Natural killer cell (primary cell): ENCODE data around the gene CD163. TPM values are rescaled to one million over a fixed set of nuclear protein-coding genes. Genes with fewer than 3 reads are reported as not detected.
A peak's percentile ranks its signal among the peaks of the same experiment; 100 is the strongest.

Experiments used
- ATAC-seq, 3 donors: fragments of 150-1000 bp in 2 of 3; fragments of 200-7000 bp in 1 of 3; cut with Tn5 transposase; 1 replicate in 1 of 3; 2 replicates in 2 of 3; pipeline ENCODE4 v1.10.0; 2021; ENCODE audit warnings: mild to moderate bottlenecking in 2 of 3, moderate library complexity in 2 of 3
- DNase-seq, 2 donors: peaks; one replicate each; pipeline versions ENCODE4 v3.0.0 to v3.0.0-alpha.2; 2013 to 2021; ENCODE audit warnings: mixed read lengths in 1 of 2
- H3K27ac ChIP-seq: one replicate; pipeline ENCODE4 v1.5.1; 2013; ENCODE audit warnings: mild to moderate bottlenecking, low read length
- H3K27me3 ChIP-seq: one replicate; pipeline ENCODE4 v1.6.1; 2013; ENCODE audit warnings: low read length; ENCODE audit not compliant: control insufficient read depth, insufficient read depth
- H3K36me3 ChIP-seq: one replicate; pipeline ENCODE4 v1.6.1; 2013; ENCODE audit warnings: low read length; ENCODE audit not compliant: control insufficient read depth, insufficient read depth
- H3K4me1 ChIP-seq: one replicate; pipeline ENCODE4 v1.6.1; 2013; ENCODE audit warnings: low read length; ENCODE audit not compliant: control insufficient read depth, insufficient read depth
- H3K4me3 ChIP-seq: one replicate; pipeline ENCODE4 v1.5.1; 2013; ENCODE audit warnings: low read length
- H3K9me3 ChIP-seq: one replicate; pipeline ENCODE4 v1.6.1; 2013; ENCODE audit warnings: low read length; ENCODE audit not compliant: control insufficient read depth, insufficient read depth
- H3K27ac Mint-ChIP-seq, 2 donors: one replicate each; pipeline ENCODE4 v1.8.0; 2022; ENCODE audit warnings: mild to moderate bottlenecking in 2 of 2, mixed read lengths in 2 of 2, moderate library complexity in 1 of 2
- H3K27me3 Mint-ChIP-seq, 2 donors: one replicate each; pipeline ENCODE4 v1.8.0; 2022; ENCODE audit warnings: low read depth in 2 of 2, mixed read lengths in 2 of 2
- H3K36me3 Mint-ChIP-seq: one replicate; pipeline ENCODE4 v1.8.0; 2022; ENCODE audit warnings: mixed read lengths
- H3K4me1 Mint-ChIP-seq, 2 donors: one replicate each; pipeline ENCODE4 v1.8.0; 2022; ENCODE audit warnings: mixed read lengths in 2 of 2
- H3K4me3 Mint-ChIP-seq: one replicate; pipeline ENCODE4 v1.8.0; 2022; ENCODE audit warnings: mild to moderate bottlenecking, moderate library complexity, mixed read lengths
- H3K9me3 Mint-ChIP-seq, 2 donors: one replicate each; pipeline ENCODE4 v1.8.0; 2022; ENCODE audit warnings: mixed read lengths in 2 of 2
- WGBS: methylation state at CpG from one replicate; pipeline ENCODE4 v1.1.7; 2013; ENCODE audit warnings: missing lambda C conversion rate; ENCODE audit not compliant: insufficient coverage; 5-methylcytosine and 5-hydroxymethylcytosine counted together
- intact Hi-C: fragments of 100-400 bp; cut with micrococcal nuclease; formaldehyde crosslinking; loops from one replicate; pipeline ENCODE4 v1.14.2; 2022
- total RNA-seq, 4 donors: library from RNA; stranded (reverse); fragments of 120-200 nt in 1 of 4; gene quantifications; one replicate each; pipeline versions ENCODE4 v1.2.3 to v1.2.4, GENCODE V29; 2013 to 2022
- TF ChIP-seq, protein P1 (sequence below): fragments of 200-600 bp; IDR thresholded peaks from one replicate; pipeline ENCODE4 v1.8.0; 2022; ENCODE audit warnings: antibody characterized with exemption

Gene CD163
- total RNA-seq, 3 donors from 2014 or later (not counting 1 experiment from before 2014, with no cell fraction given), result 0.45 to 2.9 (median 2.1) TPM

DNA sequence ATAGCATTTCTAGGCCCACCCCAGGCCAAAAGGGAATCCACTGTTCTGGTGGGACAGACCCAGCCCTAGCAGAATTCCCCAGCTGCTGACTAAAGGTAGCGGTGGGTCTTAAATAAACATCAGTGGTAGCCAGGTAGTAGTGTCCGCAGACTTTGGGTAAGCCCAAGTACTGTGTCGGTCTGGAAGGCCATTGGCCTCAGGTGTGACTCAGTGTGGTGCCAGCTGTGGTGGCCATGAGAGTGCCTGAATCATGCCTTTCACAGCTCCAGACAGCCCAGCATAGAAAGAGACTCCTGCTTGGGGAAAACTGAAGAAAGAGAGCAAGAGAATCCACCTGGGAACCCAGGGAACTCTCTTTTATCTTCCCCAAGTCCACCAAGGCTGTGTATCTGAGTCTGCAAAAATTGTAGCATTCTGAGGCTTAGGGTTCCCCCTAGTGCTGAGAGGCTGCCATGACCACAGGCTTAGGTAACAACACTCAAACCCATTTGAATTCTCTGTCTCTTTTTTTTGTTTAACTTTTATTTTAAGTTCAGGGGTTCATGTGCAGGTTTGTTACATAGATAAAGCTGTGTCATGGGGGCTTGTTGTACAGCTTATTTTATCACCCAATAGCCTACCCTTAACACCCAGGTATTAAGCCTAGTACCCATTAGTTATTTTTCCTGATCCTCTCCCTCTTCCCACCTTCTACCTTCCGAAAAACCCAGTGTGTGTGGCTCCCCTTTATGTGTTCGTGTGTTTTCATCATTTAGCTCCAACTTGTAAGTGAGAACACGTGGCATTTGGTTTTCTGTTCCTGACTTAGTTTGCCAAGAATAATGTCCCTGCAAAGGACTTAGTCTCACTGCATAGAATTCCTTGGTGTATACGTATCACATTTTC, 43.0 kb downstream of the CD163 start:
- H3K4me1 ChIP-seq, result no peaks in the 10 kb centered on the region
- TF ChIP-seq, protein P1, sequence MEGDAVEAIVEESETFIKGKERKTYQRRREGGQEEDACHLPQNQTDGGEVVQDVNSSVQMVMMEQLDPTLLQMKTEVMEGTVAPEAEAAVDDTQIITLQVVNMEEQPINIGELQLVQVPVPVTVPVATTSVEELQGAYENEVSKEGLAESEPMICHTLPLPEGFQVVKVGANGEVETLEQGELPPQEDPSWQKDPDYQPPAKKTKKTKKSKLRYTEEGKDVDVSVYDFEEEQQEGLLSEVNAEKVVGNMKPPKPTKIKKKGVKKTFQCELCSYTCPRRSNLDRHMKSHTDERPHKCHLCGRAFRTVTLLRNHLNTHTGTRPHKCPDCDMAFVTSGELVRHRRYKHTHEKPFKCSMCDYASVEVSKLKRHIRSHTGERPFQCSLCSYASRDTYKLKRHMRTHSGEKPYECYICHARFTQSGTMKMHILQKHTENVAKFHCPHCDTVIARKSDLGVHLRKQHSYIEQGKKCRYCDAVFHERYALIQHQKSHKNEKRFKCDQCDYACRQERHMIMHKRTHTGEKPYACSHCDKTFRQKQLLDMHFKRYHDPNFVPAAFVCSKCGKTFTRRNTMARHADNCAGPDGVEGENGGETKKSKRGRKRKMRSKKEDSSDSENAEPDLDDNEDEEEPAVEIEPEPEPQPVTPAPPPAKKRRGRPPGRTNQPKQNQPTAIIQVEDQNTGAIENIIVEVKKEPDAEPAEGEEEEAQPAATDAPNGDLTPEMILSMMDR, result peak; percentile 76
- Mint-ChIP-seq H3K27ac (no peak overlapping the region), H3K36me3 (no peaks in the 10 kb centered on the region), H3K4me3 (no peak overlapping the region), H3K9me3 (no peaks in the 10 kb centered on the region), H3K27me3 (peaks cover 5 to 21% of the 10 kb centered on the region in 2 donors), H3K4me1 (no peaks in the 10 kb centered on the region)
- peak; percentile 43 to 72 for DNase-seq
- H3K4me3 ChIP-seq, result no peak overlapping the region
- peaks cover 4% of the 10 kb centered on the region for H3K27me3 ChIP-seq
- peak; percentile 77 to 83 (median 80) for ATAC-seq
- no peaks in the 10 kb centered on the region for H3K9me3 ChIP-seq
- no peak overlapping the region for H3K27ac ChIP-seq
- no peaks in the 10 kb centered on the region for H3K36me3 ChIP-seq
- 76% methylated on average over 7 of the region's 7 CpGs for WGBS
- intact Hi-C loops, result loop anchor here (1.0 kb wide), 2 partner anchors 140 to 241 kb away; no protein-coding TSS in a partner anchor

DNA sequence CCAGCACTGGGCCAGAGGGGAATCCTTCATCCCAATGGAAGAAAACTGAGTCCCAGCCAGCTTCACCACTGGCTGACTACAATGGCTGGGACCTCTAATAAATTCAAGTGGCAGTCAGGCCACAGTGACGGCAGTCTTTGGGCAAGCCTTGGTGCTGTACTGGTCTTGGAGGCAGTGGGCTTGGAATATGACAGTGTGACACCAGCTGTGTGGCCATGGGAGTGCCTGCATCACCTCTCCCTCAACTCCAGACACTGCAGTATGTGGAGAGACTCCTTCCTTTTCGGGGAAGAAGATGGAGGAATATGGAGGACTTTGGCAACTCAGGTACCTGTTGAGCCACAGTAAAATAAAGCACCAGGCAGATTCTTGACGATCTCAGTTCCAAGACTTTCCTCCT, 43.6 kb downstream of the CD163 start:
- H3K36me3 Mint-ChIP-seq, result no peaks in the 10 kb centered on the region
- no peak overlapping the region for H3K27ac Mint-ChIP-seq
- H3K4me1 ChIP-seq, result no peaks in the 10 kb centered on the region
- H3K27ac ChIP-seq, result no peak overlapping the region
- H3K4me3 Mint-ChIP-seq, result no peak overlapping the region
- DNase-seq (no peak), ATAC-seq (no peak)
- H3K36me3 ChIP-seq, result no peaks in the 10 kb centered on the region
- H3K27me3 Mint-ChIP-seq, result peaks cover 4 to 17% of the 10 kb centered on the region in 2 donors
- H3K9me3 Mint-ChIP-seq, result no peaks in the 10 kb centered on the region
- TF ChIP-seq, protein P1, result no peak
- 94% methylated on average over 3 of the region's 3 CpGs for WGBS
- H3K27me3 ChIP-seq, result peaks cover 2% of the 10 kb centered on the region
- no peak overlapping the region for H3K4me3 ChIP-seq
- no peaks in the 10 kb centered on the region for H3K9me3 ChIP-seq
- H3K4me1 Mint-ChIP-seq, result no peaks in the 10 kb centered on the region
- intact Hi-C loops, result loop anchor here (1.0 kb wide), 2 partner anchors 140 to 241 kb away; no protein-coding TSS in a partner anchor

DNA sequence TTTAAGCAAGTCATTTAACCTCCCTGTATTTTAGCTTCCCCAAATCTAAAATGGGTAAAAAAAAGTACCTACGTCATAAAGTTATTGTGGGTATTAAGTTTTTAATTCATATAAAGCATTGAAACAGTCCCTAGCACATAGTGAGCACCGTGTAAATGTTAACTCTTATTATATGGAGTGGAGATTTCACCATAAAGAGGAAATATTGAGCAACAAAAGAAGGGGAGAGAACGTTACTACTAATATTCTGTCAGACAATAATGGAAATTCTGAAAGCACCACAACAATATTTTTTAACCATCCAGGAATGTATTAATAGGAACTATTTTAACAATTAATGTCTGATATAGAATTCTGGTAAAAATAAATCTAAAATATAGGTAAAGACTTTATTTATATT, 51.8 kb downstream of the CD163 start:
- H3K9me3 ChIP-seq, result peaks cover 3% of the 10 kb centered on the region
- H3K4me1 ChIP-seq, result no peaks in the 10 kb centered on the region
- DNase-seq, result no peak
- no peaks in the 10 kb centered on the region for H3K36me3 ChIP-seq
- no peak overlapping the region for H3K27ac ChIP-seq
- Mint-ChIP-seq H3K4me3 (no peak overlapping the region), H3K36me3 (no peaks in the 10 kb centered on the region), H3K27ac (no peak overlapping the region), H3K4me1 (no peaks in the 10 kb centered on the region), H3K27me3 (peaks cover 6 to 12% of the 10 kb centered on the region in 2 donors), H3K9me3 (no peaks in the 10 kb centered on the region)
- H3K27me3 ChIP-seq, result no peaks in the 10 kb centered on the region
- intact Hi-C loops, result no loop called here
- no peak overlapping the region for H3K4me3 ChIP-seq
- no peak for ATAC-seq
- WGBS, result no CpG with 5 or more reads among the region's 3 CpGs
- TF ChIP-seq, protein P1, result no peak
